Measurements from ENCODE around the gene SCAPER.
"Not testable (repeated sequence)": the region's sequence is repeated elsewhere in the genome, so short reads cannot be mapped to it uniquely, and the experiment has no call there.

SCAPER gene

GRCh38 chr15:76512971-76513370 is 392.2 kb downstream of the SCAPER start:
- Mint-ChIP-seq H3K4me1 (ENCODE audit: low read depth in 2 of 2) (no peaks in the 10 kb centered on the region), H3K36me3 (ENCODE audit: insufficient read depth) (no peaks in the 10 kb centered on the region), H3K27ac (no peak overlapping the region), H3K9me3 (peaks cover 0 to 2% of the 10 kb centered on the region in 2 donors), H3K4me3 (no peak overlapping the region), H3K27me3 (no peaks in the 10 kb centered on the region)
- ATAC-seq (replicated peaks) (no peak), DNase-seq (no peak)

DNA sequence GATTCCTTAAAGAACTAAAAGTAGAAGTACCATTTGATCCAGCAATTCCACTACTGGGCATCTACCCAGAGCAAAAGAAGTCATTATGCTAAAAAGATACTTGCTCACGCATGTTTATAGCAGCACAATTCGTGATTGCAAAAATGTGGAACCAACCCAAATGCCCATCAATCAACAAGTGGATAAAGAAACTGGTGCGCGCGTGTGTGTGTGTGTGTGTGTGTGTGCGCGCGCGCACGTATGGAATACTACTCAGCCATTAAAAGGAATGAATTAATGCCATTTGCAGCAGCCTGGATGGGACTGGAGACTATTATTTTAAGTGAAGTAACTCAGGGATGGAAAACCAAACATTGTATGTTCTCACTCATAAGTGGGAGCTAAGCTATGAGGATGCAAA is 394.5 kb downstream of the SCAPER start:
- not testable (repeated sequence) for H3K4me3 Mint-ChIP-seq; H3K36me3 Mint-ChIP-seq (ENCODE audit: insufficient read depth); H3K9me3 Mint-ChIP-seq; H3K27me3 Mint-ChIP-seq; ATAC-seq (replicated peaks); H3K4me1 Mint-ChIP-seq (ENCODE audit: low read depth in 2 of 2); DNase-seq; H3K27ac Mint-ChIP-seq

DNA sequence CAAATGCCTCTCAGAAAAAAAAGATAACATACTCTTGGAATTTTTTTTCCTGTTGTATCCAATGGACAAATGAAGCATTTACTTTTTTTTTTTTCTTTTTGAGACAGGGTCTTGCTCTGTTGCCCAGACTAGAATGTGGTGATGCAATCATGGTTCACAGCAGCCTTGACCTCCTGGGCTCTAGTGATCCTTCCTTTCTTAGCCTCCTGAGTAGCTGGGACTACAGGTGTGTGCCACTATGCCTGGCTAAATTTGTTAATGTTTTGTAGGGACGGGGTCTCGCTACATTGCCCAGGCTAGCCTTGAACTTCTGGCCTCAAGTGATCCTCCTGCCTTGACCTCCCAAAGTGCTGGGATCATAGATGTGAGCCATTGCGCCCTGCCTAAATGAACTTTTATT is 401.3 kb downstream of the SCAPER start:
- no peak overlapping the region for H3K27ac Mint-ChIP-seq
- DNase-seq (no peak), ATAC-seq (replicated peaks) (no peak)
- H3K4me1 Mint-ChIP-seq (ENCODE audit: low read depth in 2 of 2), result no peaks in the 10 kb centered on the region
- no peaks in the 10 kb centered on the region for H3K27me3 Mint-ChIP-seq
- no peak overlapping the region for H3K4me3 Mint-ChIP-seq
- H3K9me3 Mint-ChIP-seq, result no peaks in the 10 kb centered on the region
- H3K36me3 Mint-ChIP-seq (ENCODE audit: insufficient read depth), result no peaks in the 10 kb centered on the region

- no peaks in the 10 kb centered on the region for H3K27me3 Mint-ChIP-seq
- DNase-seq, result no peak
- H3K9me3 Mint-ChIP-seq, result no peaks in the 10 kb centered on the region
- ATAC-seq (replicated peaks), result no peak
- H3K27ac Mint-ChIP-seq, result no peak overlapping the region
- H3K4me1 Mint-ChIP-seq (ENCODE audit: low read depth in 2 of 2), result no peaks in the 10 kb centered on the region
- H3K4me3 Mint-ChIP-seq, result no peak overlapping the region
- no peaks in the 10 kb centered on the region for H3K36me3 Mint-ChIP-seq (ENCODE audit: insufficient read depth)
These were observed 402.0 kb downstream of the SCAPER start for GRCh38 chr15:76503121-76503520.

GRCh38 chr15:76502678-76503077 is 402.5 kb downstream of the SCAPER start:
- Mint-ChIP-seq H3K4me1 (ENCODE audit: low read depth in 2 of 2) (no peaks in the 10 kb centered on the region), H3K27me3 (no peaks in the 10 kb centered on the region), H3K36me3 (ENCODE audit: insufficient read depth) (no peaks in the 10 kb centered on the region), H3K27ac (no peak overlapping the region), H3K9me3 (no peaks in the 10 kb centered on the region), H3K4me3 (no peak overlapping the region)
- DNase-seq (no peak), ATAC-seq (replicated peaks) (no peak)

DNA sequence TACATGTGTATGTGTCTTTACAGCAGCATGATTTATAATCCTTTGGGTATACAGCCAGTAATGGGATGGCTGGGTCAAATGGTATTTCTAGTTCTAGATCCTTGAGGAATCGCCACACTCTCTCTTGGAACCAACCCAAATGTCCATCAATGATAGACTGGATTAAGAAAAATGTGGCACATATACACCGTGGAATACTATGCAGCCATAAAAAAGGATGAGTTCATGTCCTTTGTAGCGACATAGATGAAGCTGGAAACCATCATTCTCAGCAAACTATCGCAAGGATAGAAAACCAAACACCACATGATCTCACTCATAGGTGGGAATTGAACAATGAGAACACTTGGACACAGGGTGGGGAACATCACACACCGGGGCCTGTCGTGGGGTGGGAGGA is 403.0 kb downstream of the SCAPER start:
- H3K27me3 Mint-ChIP-seq; H3K4me3 Mint-ChIP-seq; H3K36me3 Mint-ChIP-seq (ENCODE audit: insufficient read depth); H3K4me1 Mint-ChIP-seq (ENCODE audit: low read depth in 2 of 2); ATAC-seq (replicated peaks); H3K27ac Mint-ChIP-seq; H3K9me3 Mint-ChIP-seq; DNase-seq: not testable (repeated sequence)

- no peaks in the 10 kb centered on the region for H3K9me3 Mint-ChIP-seq
- H3K4me1 Mint-ChIP-seq (ENCODE audit: low read depth in 2 of 2), result no peaks in the 10 kb centered on the region
- ATAC-seq (replicated peaks), result no peak
- H3K36me3 Mint-ChIP-seq (ENCODE audit: insufficient read depth), result no peaks in the 10 kb centered on the region
- H3K27me3 Mint-ChIP-seq, result no peaks in the 10 kb centered on the region
- no peak overlapping the region for H3K4me3 Mint-ChIP-seq
- DNase-seq, result no peak
- H3K27ac Mint-ChIP-seq, result no peak overlapping the region
These were observed 403.4 kb downstream of the SCAPER start for GRCh38 chr15:76501726-76502125.

DNA sequence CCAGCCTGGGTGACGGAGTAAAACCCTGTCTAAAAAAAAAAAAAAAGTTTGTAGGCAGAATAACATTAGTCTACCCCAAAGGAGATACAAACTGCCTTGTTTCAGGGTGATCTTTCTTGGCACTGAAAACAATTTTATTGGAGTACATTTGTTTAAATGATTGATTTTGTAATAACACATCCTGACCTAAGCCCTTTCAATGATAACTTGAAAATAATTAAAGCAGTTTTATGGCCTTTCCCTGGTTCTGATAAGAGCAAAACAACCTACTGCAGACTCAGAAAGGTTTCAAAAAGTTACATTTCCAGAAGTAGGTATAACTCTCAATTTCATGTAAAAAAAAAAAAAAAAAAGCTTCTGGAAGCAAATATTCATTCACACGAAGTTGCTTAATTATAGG is 404.1 kb downstream of the SCAPER start:
- DNase-seq (no peak), ATAC-seq (replicated peaks) (no peak)
- Mint-ChIP-seq H3K36me3 (ENCODE audit: insufficient read depth) (no peaks in the 10 kb centered on the region), H3K4me1 (ENCODE audit: low read depth in 2 of 2) (no peaks in the 10 kb centered on the region), H3K27me3 (no peaks in the 10 kb centered on the region), H3K4me3 (no peak overlapping the region), H3K27ac (no peak overlapping the region), H3K9me3 (no peaks in the 10 kb centered on the region)

- Mint-ChIP-seq H3K4me3 (no peak overlapping the region), H3K27ac (no peak overlapping the region), H3K27me3 (no peaks in the 10 kb centered on the region), H3K4me1 (ENCODE audit: low read depth in 2 of 2) (no peaks in the 10 kb centered on the region), H3K9me3 (no peaks in the 10 kb centered on the region), H3K36me3 (ENCODE audit: insufficient read depth) (peaks cover 3% of the 10 kb centered on the region)
- ATAC-seq (replicated peaks), result no peak
- no peak for DNase-seq
These were observed 409.7 kb downstream of the SCAPER start for GRCh38 chr15:76495487-76495886.

DNA sequence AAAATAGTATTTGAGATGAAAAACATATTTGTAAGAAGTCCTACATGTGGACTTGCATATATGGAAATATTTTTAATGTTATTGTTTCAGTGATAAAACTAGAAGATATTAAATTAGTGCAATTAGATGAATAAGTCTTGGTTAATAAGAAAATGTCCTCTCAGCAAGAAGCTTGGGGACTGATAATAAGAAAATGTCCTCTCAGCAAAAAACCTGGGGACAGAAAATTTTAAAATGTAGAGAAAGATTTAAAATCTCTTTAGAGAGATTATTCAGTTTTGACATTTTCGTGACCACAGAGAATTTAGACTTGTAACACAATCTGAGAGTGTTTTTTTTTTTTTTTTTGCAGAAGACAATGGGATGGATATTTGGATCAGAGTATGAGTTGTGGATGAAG is 412.6 kb downstream of the SCAPER start:
- no peaks in the 10 kb centered on the region for H3K4me1 Mint-ChIP-seq (ENCODE audit: low read depth in 2 of 2)
- no peaks in the 10 kb centered on the region for H3K27me3 Mint-ChIP-seq
- no peak overlapping the region for H3K27ac Mint-ChIP-seq
- peaks cover 3% of the 10 kb centered on the region for H3K36me3 Mint-ChIP-seq (ENCODE audit: insufficient read depth)
- no peak overlapping the region for H3K4me3 Mint-ChIP-seq
- H3K9me3 Mint-ChIP-seq, result no peaks in the 10 kb centered on the region
- no peak for ATAC-seq (replicated peaks)
- no peak for DNase-seq

GRCh38 chr15:76483752-76484151 is 421.4 kb downstream of the SCAPER start:
- Mint-ChIP-seq H3K27ac (no peak overlapping the region), H3K4me3 (no peak overlapping the region), H3K4me1 (ENCODE audit: low read depth in 2 of 2) (peaks cover 0 to 4% of the 10 kb centered on the region in 2 donors), H3K36me3 (ENCODE audit: insufficient read depth) (no peaks in the 10 kb centered on the region), H3K27me3 (no peaks in the 10 kb centered on the region), H3K9me3 (peaks cover 0 to 4% of the 10 kb centered on the region in 2 donors)
- ATAC-seq (replicated peaks), result no peak
- DNase-seq, result no peak

DNA sequence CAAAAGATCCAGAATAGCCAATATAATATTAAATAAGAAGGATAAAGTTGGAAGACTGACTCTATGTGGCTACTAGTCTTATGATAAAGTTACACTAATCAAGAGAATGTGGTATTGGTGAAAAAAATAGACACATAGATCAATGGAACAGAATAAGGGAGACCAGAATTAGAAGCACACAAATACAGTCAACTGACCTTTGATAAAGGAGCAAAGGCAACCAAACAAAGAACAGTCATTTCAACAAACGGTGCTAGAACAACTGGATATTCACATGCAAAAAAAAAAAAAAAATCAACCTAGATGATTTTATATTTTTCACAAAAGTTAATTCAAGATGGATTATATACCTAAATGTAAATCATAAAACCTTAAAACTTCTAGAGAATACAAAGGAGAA is 422.1 kb downstream of the SCAPER start:
- H3K4me1 Mint-ChIP-seq (ENCODE audit: low read depth in 2 of 2), result peaks cover 0 to 4% of the 10 kb centered on the region in 2 donors
- H3K27ac Mint-ChIP-seq, result no peak overlapping the region
- H3K36me3 Mint-ChIP-seq (ENCODE audit: insufficient read depth), result no peaks in the 10 kb centered on the region
- no peaks in the 10 kb centered on the region for H3K27me3 Mint-ChIP-seq
- DNase-seq, result no peak
- no peak for ATAC-seq (replicated peaks)
- H3K9me3 Mint-ChIP-seq, result peaks cover 0 to 4% of the 10 kb centered on the region in 2 donors
- H3K4me3 Mint-ChIP-seq, result no peak overlapping the region

GRCh38 chr15:76480267-76480666 is 424.9 kb downstream of the SCAPER start:
- H3K4me1 Mint-ChIP-seq (ENCODE audit: low read depth in 2 of 2), result peaks cover 0 to 3% of the 10 kb centered on the region in 2 donors
- H3K27me3 Mint-ChIP-seq, result no peaks in the 10 kb centered on the region
- no peak overlapping the region for H3K4me3 Mint-ChIP-seq
- H3K27ac Mint-ChIP-seq, result no peak overlapping the region
- H3K36me3 Mint-ChIP-seq (ENCODE audit: insufficient read depth), result no peaks in the 10 kb centered on the region
- ATAC-seq (replicated peaks) (no peak), DNase-seq (no peak)
- peaks cover 0 to 2% of the 10 kb centered on the region in 2 donors for H3K9me3 Mint-ChIP-seq

DNA sequence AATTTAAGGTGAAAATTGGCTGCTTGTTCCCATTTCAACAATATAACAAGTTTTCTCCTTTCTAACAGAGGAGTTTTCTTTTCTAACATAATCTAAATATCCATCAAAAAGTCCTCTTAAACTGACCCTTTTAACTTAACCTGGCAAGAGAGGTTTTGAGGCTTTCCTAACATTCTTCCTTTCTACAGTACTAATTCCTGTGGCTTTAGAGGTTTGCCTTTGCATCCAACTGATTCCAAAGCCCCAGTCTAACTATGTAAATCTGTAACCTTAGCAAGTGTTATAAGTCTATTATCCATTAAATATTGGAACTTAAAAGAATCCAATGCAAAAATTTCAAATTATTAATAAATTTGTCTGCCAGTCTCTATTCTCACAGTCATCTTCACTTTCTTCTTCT is 434.4 kb downstream of the SCAPER start:
- peaks cover 12% of the 10 kb centered on the region for H3K36me3 Mint-ChIP-seq (ENCODE audit: insufficient read depth)
- no peak overlapping the region for H3K4me3 Mint-ChIP-seq
- no peaks in the 10 kb centered on the region for H3K27me3 Mint-ChIP-seq
- peaks cover 10 to 20% of the 10 kb centered on the region in 2 donors for H3K9me3 Mint-ChIP-seq
- no peak for DNase-seq
- no peak for ATAC-seq (replicated peaks)
- H3K27ac Mint-ChIP-seq, result no peak overlapping the region
- no peaks in the 10 kb centered on the region for H3K4me1 Mint-ChIP-seq (ENCODE audit: low read depth in 2 of 2)

DNA sequence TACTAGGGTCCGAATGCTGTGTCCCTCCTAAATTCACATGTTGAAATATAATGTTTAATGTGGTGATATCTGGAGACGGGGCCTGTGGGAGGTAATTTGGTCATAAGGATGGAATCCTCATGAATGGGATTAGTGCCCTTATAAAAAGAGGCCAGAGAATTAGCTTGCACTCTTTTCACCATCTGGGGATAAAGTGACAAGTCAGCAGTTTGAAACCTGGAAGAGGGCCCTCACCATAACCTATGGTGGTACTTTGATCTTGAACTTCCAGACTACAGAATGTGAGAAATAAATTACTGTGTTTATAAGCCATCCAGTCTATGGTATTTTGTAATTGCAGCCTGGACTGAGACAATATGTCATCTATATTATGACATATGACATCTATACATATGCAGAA is 436.4 kb downstream of the SCAPER start:
- ATAC-seq (replicated peaks) (no peak), DNase-seq (no peak)
- Mint-ChIP-seq H3K9me3 (peaks cover 10 to 20% of the 10 kb centered on the region in 2 donors), H3K4me3 (no peak overlapping the region), H3K4me1 (ENCODE audit: low read depth in 2 of 2) (no peaks in the 10 kb centered on the region), H3K27ac (no peak overlapping the region), H3K27me3 (no peaks in the 10 kb centered on the region), H3K36me3 (ENCODE audit: insufficient read depth) (peaks cover 12% of the 10 kb centered on the region)
